Lower lobe of right lung (tissue), 2 donors: ENCODE results near the gene COL19A1. TPM values are rescaled to one million over a fixed set of nuclear protein-coding genes. Genes with fewer than 3 reads are reported as not detected.

Source experiments
- ATAC-seq, 2 donors: fragments of 200-7000 bp; cut with Tn5 transposase; one replicate each; pipeline ENCODE4 v1.9.1; 2020 to 2022; ENCODE audit warnings: mild to moderate bottlenecking in 2 of 2, moderate library complexity in 2 of 2
- DNase-seq: peaks from one replicate; pipeline ENCODE4 v3.0.0-alpha.2; 2020
- H3K27ac ChIP-seq: fragments of 200-600 bp; one replicate; pipeline ENCODE4 v1.8.0; 2022
- H3K27me3 ChIP-seq: fragments of 200-600 bp; one replicate; pipeline ENCODE4 v1.8.0; 2022; ENCODE audit warnings: low read depth
- H3K36me3 ChIP-seq: fragments of 200-600 bp; one replicate; pipeline ENCODE4 v1.8.0; 2022; ENCODE audit warnings: mild to moderate bottlenecking
- H3K4me1 ChIP-seq: fragments of 200-600 bp; one replicate; pipeline ENCODE4 v1.8.0; 2022
- H3K4me3 ChIP-seq: fragments of 200-600 bp; one replicate; pipeline ENCODE4 v1.8.0; 2022; ENCODE audit warnings: mild to moderate bottlenecking
- H3K9me3 ChIP-seq: fragments of 200-600 bp; one replicate; pipeline ENCODE4 v1.8.0; 2022
- intact Hi-C: fragments of 100-400 bp; cut with DNase I; formaldehyde crosslinking; loops from one replicate; pipeline ENCODE4 v1.11.0; 2022
- total RNA-seq: library from RNA; stranded (reverse); fragmentation: NEBNext Ultra II Directional; extraction: Animal tissue kit (Norgen Biotek cat#: 25700); gene quantifications from one replicate; pipeline ENCODE4 v1.2.1, GENCODE V29; 2021
- TF ChIP-seq, protein P1 (sequence below): fragments of 200-600 bp; IDR thresholded peaks from one replicate; pipeline ENCODE4 v1.8.0; 2022; ENCODE audit warnings: antibody characterized with exemption, mild to moderate bottlenecking
- donor health status: DM: no; HTN: yes; CAD: no; lungs with severe emphysema.

COL19A1 gene
- total RNA-seq, 1 donor from 2014 or later, result not detected

DNA sequence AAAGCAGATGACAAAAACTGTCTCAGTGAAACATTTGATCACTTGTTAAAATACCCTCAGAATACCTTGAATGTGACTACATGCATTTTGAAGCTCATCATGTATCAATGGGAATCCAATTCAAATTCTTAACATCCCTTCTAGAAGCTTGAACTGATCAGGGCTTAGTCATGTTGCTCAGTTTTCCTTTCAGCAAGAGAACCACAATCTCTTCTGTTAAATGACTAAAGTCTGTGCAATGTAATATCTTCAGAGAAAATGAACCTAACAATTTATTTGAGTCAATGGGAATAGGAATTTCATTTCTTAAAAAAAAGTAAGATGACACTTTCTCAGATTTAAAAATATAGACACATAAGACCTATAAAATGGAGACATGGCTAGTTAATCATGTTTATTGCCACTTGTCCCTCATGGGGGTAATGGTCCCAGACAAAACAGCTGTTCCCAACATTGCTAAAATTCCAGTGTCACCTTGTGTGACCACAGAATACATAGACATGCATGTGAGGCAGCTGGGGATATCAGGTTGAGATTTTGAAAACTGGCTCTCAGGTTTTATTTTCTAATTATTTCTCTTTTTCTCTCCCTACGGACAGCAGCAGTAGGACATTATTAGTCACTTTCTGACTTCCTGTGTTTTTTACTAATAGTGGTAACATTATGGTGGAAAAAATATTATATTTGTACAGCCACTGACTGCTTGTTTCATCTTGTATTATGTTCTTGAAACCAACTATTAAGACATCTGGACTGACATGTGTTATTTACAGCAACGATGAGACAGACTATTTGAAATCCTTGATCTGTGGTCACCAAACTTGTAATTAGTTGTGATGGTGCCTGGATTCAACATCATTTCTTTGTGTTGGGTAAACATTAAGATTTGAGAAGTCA lies 244.0 kb downstream of the COL19A1 start:
- Histone ChIP-seq H3K4me1 (no peaks in the 10 kb centered on the region), H3K27me3 (no peaks in the 10 kb centered on the region), H3K27ac (no peak overlapping the region), H3K4me3 (no peak overlapping the region), H3K36me3 (no peaks in the 10 kb centered on the region), H3K9me3 (no peaks in the 10 kb centered on the region)
- ATAC-seq (no peak), DNase-seq (no peak)
- intact Hi-C loops, result no loop called here
- TF ChIP-seq, protein P1, sequence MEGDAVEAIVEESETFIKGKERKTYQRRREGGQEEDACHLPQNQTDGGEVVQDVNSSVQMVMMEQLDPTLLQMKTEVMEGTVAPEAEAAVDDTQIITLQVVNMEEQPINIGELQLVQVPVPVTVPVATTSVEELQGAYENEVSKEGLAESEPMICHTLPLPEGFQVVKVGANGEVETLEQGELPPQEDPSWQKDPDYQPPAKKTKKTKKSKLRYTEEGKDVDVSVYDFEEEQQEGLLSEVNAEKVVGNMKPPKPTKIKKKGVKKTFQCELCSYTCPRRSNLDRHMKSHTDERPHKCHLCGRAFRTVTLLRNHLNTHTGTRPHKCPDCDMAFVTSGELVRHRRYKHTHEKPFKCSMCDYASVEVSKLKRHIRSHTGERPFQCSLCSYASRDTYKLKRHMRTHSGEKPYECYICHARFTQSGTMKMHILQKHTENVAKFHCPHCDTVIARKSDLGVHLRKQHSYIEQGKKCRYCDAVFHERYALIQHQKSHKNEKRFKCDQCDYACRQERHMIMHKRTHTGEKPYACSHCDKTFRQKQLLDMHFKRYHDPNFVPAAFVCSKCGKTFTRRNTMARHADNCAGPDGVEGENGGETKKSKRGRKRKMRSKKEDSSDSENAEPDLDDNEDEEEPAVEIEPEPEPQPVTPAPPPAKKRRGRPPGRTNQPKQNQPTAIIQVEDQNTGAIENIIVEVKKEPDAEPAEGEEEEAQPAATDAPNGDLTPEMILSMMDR, result no peak

DNA sequence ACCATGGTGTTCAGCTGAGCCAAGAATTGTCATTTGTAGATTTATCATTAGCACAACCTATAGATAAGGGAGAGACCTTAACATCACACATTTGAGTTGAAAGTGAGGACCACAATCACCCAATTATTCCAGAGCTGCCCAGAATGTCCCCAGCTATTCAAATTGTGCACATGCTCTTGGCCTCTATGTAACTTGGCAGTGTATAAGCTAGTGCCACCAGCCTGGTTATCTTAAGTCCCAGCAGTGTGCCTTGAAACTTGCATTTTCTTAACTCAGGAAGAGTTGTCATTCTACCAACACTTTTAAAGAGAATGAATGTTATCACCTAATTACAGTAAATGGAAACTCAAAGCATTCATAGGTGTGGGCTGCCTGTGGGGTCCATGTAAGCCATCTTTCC lies 245.4 kb downstream of the COL19A1 start:
- DNase-seq, result no peak
- no peaks in the 10 kb centered on the region for H3K27me3 ChIP-seq
- TF ChIP-seq, protein P1, result no peak
- no peaks in the 10 kb centered on the region for H3K9me3 ChIP-seq
- no peak overlapping the region for H3K27ac ChIP-seq
- no peaks in the 10 kb centered on the region for H3K36me3 ChIP-seq
- H3K4me1 ChIP-seq, result no peaks in the 10 kb centered on the region
- no peak for ATAC-seq
- intact Hi-C loops, result no loop called here
- no peak overlapping the region for H3K4me3 ChIP-seq

DNA sequence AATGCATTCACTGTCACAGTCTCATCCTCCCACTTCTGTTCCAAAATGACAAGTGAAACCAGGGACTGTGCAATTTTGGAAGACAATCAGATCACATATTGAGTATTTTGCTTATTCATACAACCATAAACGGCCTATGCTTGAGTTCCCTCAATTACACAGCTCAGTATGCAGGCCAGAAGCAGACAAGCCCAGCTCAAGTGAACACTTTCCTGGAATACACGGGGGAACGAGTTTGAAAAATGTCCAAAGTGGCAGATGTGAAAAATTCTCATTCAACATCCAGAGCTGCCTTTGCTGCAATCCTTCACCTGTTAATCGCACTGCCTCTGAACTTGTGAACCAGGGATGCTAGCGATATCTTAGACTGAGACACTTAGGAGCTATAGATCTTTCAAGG lies 246.4 kb downstream of the COL19A1 start:
- H3K4me3 ChIP-seq, result no peak overlapping the region

DNA sequence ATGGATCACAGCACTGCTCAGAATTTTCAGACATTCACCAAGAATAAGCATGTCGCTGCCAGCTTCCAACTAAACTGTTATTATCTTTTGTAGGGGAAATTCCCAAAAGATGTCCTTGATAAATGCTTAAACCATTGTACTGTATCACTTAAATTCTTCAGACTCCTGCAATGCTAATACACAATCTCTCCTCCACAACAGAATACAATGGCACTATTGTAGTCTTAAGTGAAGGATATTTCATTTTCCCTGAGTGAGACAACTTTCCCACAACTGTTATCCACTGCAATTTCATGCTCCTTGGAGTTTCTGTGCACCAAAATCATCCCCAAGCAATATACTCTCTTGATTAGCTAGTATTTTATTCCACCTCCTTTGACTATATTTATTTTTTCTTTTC lies 246.8 kb downstream of the COL19A1 start:
- intact Hi-C loops, result no loop called here
- ATAC-seq (no peak), DNase-seq (no peak)
- H3K9me3 ChIP-seq, result no peaks in the 10 kb centered on the region
- H3K4me3 ChIP-seq, result no peak overlapping the region
- H3K27me3 ChIP-seq, result no peaks in the 10 kb centered on the region
- no peak overlapping the region for H3K27ac ChIP-seq
- H3K4me1 ChIP-seq, result no peaks in the 10 kb centered on the region
- no peaks in the 10 kb centered on the region for H3K36me3 ChIP-seq
- TF ChIP-seq, protein P1, result no peak

More for the DNA sequence above, 246.4 kb downstream of the COL19A1 start:
- Histone ChIP-seq H3K9me3 (no peaks in the 10 kb centered on the region), H3K27me3 (no peaks in the 10 kb centered on the region), H3K4me1 (no peaks in the 10 kb centered on the region), H3K27ac (no peak overlapping the region), H3K36me3 (no peaks in the 10 kb centered on the region)
- ATAC-seq (no peak), DNase-seq (no peak)
- TF ChIP-seq, protein P1, result no peak
- intact Hi-C loops, result no loop called here

DNA sequence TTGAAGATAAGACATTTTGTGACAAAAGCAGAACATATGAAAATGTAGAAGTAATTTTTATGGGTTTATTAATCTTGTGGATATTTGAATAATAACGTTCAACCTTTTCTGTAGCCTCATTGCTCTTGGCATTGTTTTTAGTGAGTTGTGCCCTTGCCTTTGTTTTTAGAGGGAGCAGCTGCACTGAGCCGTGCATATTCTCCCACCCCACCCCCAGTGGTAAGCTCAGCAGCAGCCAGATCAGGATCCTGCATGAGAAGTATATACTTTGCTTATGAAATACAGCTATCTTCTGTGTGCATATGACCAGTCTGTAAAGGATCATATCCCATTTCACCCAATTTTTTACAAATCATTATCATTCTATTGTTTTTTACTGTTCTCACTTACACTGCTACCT lies 252.3 kb downstream of the COL19A1 start:
- Histone ChIP-seq H3K9me3 (no peaks in the 10 kb centered on the region), H3K36me3 (no peaks in the 10 kb centered on the region), H3K27me3 (no peaks in the 10 kb centered on the region), H3K4me3 (no peak overlapping the region), H3K4me1 (no peaks in the 10 kb centered on the region), H3K27ac (no peak overlapping the region)
- TF ChIP-seq, protein P1, result no peak
- ATAC-seq (no peak), DNase-seq (no peak)
- intact Hi-C loops, result no loop called here
